Measurements from ENCODE around the gene CTF1. TPM values are rescaled to one million over a fixed set of nuclear protein-coding genes. Genes with fewer than 3 reads are reported as not detected.

CTF1 gene
- total RNA-seq, 1 experiment from 2014 or later = 3.6 TPM

- Mint-ChIP-seq H3K27me3 (ENCODE audit: insufficient read depth, unreplicated experiment) (no peaks in the 10 kb centered on the region), H3K36me3 (ENCODE audit: insufficient read depth, unreplicated experiment) (peaks cover 34% of the 10 kb centered on the region), H3K4me3 (ENCODE audit: unreplicated experiment) (no peak overlapping the region), H3K27ac (ENCODE audit: low read depth, unreplicated experiment) (no peak overlapping the region), H3K4me1 (ENCODE audit: insufficient read depth, unreplicated experiment) (no peaks in the 10 kb centered on the region), H3K9me3 (ENCODE audit: unreplicated experiment) (no peaks in the 10 kb centered on the region)
- TF ChIP-seq CTCF (IDR thresholded peaks at IDR 0.05; ENCODE audit: unreplicated experiment) = no peak
- ChIA-PET POLR2A (interaction anchor here (0.7 to 1.5 kb wide), 3 partner anchors 13 to 189 kb away, joined by 3 to 7 read pairs (median 4); no protein-coding TSS in a partner anchor), CTCF (interaction anchor here (0.7 to 7.4 kb wide), 4 partner anchors 12 to 490 kb away, joined by 3 to 66 read pairs (median 5); partner anchors contain the start of gene ZNF843)
- DNase-seq (ENCODE audit: unreplicated experiment) = no peak
- intact Hi-C loops (cut with micrococcal nuclease) = no loop called here
- BruUV-seq (replicated peaks) = no TSS peak
Observed at GRCh38 chr16:30953111-30953510, 56.7 kb downstream of the CTF1 start.

Small RNA genes within 50 kb of the gene (microRNA-seq; reads per million reads assigned to microRNA genes)
- not detected for gene MIR4519
- not detected for gene MIR762

Other genes with a start within 250 kb of the CTF1 start
- gene PRR14, start 245.7 kb upstream of the CTF1 start, total RNA-seq (2022) = 39.4 and 41.4 TPM in 2 replicates
- 69.1 and 80.8 TPM in 2 replicates for gene FBRS, start 238.2 kb upstream of the CTF1 start, total RNA-seq (2022)
- 52.3 and 60.7 TPM in 2 replicates for gene SRCAP, start 197.4 kb upstream of the CTF1 start, total RNA-seq (2022)
- gene PHKG2, start 148.2 kb upstream of the CTF1 start, total RNA-seq (2022) = 28.0 and 28.4 TPM in 2 replicates
- gene CFAP119, start 134.6 kb upstream of the CTF1 start, total RNA-seq (2022) = 4.8 and 5.2 TPM in 2 replicates
- gene RNF40, start 134.3 kb upstream of the CTF1 start, total RNA-seq (2022) = 78.0 and 85.0 TPM in 2 replicates
- gene ZNF629, start 109.4 kb upstream of the CTF1 start, total RNA-seq (2022) = 10.9 and 14.1 TPM in 2 replicates
- 32.0 and 33.9 TPM in 2 replicates for gene BCL7C, start 2.5 kb upstream of the CTF1 start, total RNA-seq (2022)
- gene FBXL19, start 27.0 kb downstream of the CTF1 start, total RNA-seq (2022) = 18.0 and 23.4 TPM in 2 replicates
- 16.2 and 21.2 TPM in 2 replicates for gene ORAI3, start 52.5 kb downstream of the CTF1 start, total RNA-seq (2022)
- 15.0 and 15.8 TPM in 2 replicates for gene SETD1A, start 61.1 kb downstream of the CTF1 start, total RNA-seq (2022)
- gene HSD3B7, start 88.6 kb downstream of the CTF1 start, total RNA-seq (2022) = 5.0 and 5.3 TPM in 2 replicates
- gene STX1B, start 114.0 kb downstream of the CTF1 start, total RNA-seq (2022) = 0.42 and 0.91 TPM in 2 replicates
- 66.7 and 89.2 TPM in 2 replicates for gene STX4, start 136.9 kb downstream of the CTF1 start, total RNA-seq (2022)
- 11.9 and 15.1 TPM in 2 replicates for gene ZNF668, start 177.6 kb downstream of the CTF1 start, total RNA-seq (2022)
- 12.6 and 15.2 TPM in 2 replicates for gene ZNF646, start 177.8 kb downstream of the CTF1 start, total RNA-seq (2022)
- 4.4 and 5.5 TPM in 2 replicates for gene PRSS53, start 192.3 kb downstream of the CTF1 start, total RNA-seq (2022)
- 64.7 and 66.3 TPM in 2 replicates for gene VKORC1, start 198.2 kb downstream of the CTF1 start, total RNA-seq (2022)
- gene BCKDK, start 211.8 kb downstream of the CTF1 start, total RNA-seq (2022) = 31.7 and 41.0 TPM in 2 replicates
- 42.0 and 45.8 TPM in 2 replicates for gene KAT8, start 221.1 kb downstream of the CTF1 start, total RNA-seq (2022)
- 24.6 and 32.6 TPM in 2 replicates for gene PRSS8, start 239.1 kb downstream of the CTF1 start, total RNA-seq (2022)